Caco-2 (cell line): ENCODE results near the gene SF3B5. TPM values are rescaled to one million over a fixed set of nuclear protein-coding genes. Genes with fewer than 3 reads are reported as not detected.

Experiments used
- BruUV-seq: library from RNA; stranded (reverse); fragments of 400-500 nt; replicated peaks from 2 replicates; lab custom pipeline; 2021; lab: Mats Ljungman, UMichigan
- CTCF ChIA-PET: fragments of 300-600 bp; sonication (Branson Sonifier 250); formaldehyde crosslinking; loops from one replicate; lab custom pipeline; 2022; ENCODE audit warnings: antibody characterized with exemption; lab: Charles Lee
- POLR2A ChIA-PET: fragments of 300-600 bp; sonication (Branson Sonifier 250); formaldehyde crosslinking; loops from one replicate; lab custom pipeline; 2022; ENCODE audit warnings: antibody characterized with exemption; lab: Charles Lee
- DNase-seq, 2 experiments: peaks; one replicate each; pipeline versions ENCODE4 v3.0.0 to v3.0.0-alpha.2; 2020 to 2022
- H3K27me3 ChIP-seq: replicated peaks from 2 replicates; pipeline ENCODE4 v1.6.0; 2011; ENCODE audit warnings: low read length; ENCODE audit not compliant: control insufficient read depth, insufficient read depth
- H3K36me3 ChIP-seq: 2 replicates; pipeline ENCODE4 v1.5.1; 2011; ENCODE audit warnings: low read length; ENCODE audit not compliant: control insufficient read depth, insufficient read depth
- H3K4me1 ChIP-seq: fragments of 250-450 bp; sonication (Bioruptor Pico); 2 replicates; pipeline ENCODE4 v1.5.1; 2020; ENCODE audit warnings: mild to moderate bottlenecking
- H3K4me3 ChIP-seq: 2 replicates; pipeline ENCODE4 v1.5.1; 2011; ENCODE audit warnings: low read depth, mild to moderate bottlenecking, control low read depth, low read length
- H3K9me3 ChIP-seq: fragments of 250-450 bp; sonication (Bioruptor Pico); 2 replicates; pipeline ENCODE4 v1.5.1; 2020; ENCODE audit warnings: mild to moderate bottlenecking, moderate library complexity
- H3K27ac Mint-ChIP-seq: one replicate; pipeline ENCODE4 v1.8.0; 2022; ENCODE audit warnings: mixed read lengths; ENCODE audit not compliant: unreplicated experiment
- H3K27me3 Mint-ChIP-seq: one replicate; pipeline ENCODE4 v1.8.0; 2022; ENCODE audit warnings: mixed read lengths; ENCODE audit not compliant: insufficient read depth, unreplicated experiment
- H3K36me3 Mint-ChIP-seq: one replicate; pipeline ENCODE4 v1.8.0; 2022; ENCODE audit warnings: mild to moderate bottlenecking, mixed read lengths; ENCODE audit not compliant: insufficient read depth, unreplicated experiment
- H3K4me1 Mint-ChIP-seq: one replicate; pipeline ENCODE4 v1.8.0; 2022; ENCODE audit warnings: low read depth, mixed read lengths; ENCODE audit not compliant: unreplicated experiment
- H3K4me3 Mint-ChIP-seq: one replicate; pipeline ENCODE4 v1.8.0; 2022; ENCODE audit warnings: mild to moderate bottlenecking, moderate library complexity, mixed read lengths; ENCODE audit not compliant: unreplicated experiment
- H3K9me3 Mint-ChIP-seq: one replicate; pipeline ENCODE4 v1.8.0; 2022; ENCODE audit warnings: mixed read lengths; ENCODE audit not compliant: unreplicated experiment
- CTCF ChIP-seq, 2 experiments: fragments of 200-600 bp in 1 of 2; IDR thresholded peaks; 1 replicate in 1 of 2; 2 replicates in 1 of 2; pipeline versions ENCODE4 v1.5.1 to v1.8.0; 2011 to 2022; ENCODE audit warnings: antibody characterized with exemption in 1 of 2, control low read depth in 1 of 2, inconsistent platforms in 1 of 2, low read depth in 1 of 2, low read length in 1 of 2, mild to moderate bottlenecking in 1 of 2, moderate library complexity in 1 of 2; ENCODE audit not compliant: insufficient read depth in 1 of 2, severe bottlenecking in 1 of 2, unreplicated experiment in 1 of 2
- intact Hi-C: fragments of 100-400 bp; cut with micrococcal nuclease; formaldehyde crosslinking; loops from one replicate; pipeline ENCODE4 v1.10.0; 2022; ENCODE audit not compliant: unreplicated experiment
- total RNA-seq: library from RNA; stranded (reverse); gene quantifications from 2 replicates; pipeline ENCODE4 v1.2.3, GENCODE V29; 2022

Gene SF3B5
- total RNA-seq, 1 experiment from 2014 or later, result 84.6 TPM

GRCh38 chr6:144055121-144055931 is 40.0 kb downstream of the SF3B5 start:
- Histone ChIP-seq H3K27me3 (0 out of 2 replicates have a peak, but pooled peaks cover 2% of the 10 kb centered on the region), H3K36me3 (no peaks in the 10 kb centered on the region), H3K4me1 (no peaks in the 10 kb centered on the region; the same call in 1 of the 2 replicates), H3K9me3 (no peaks in the 10 kb centered on the region), H3K4me3 (no peak overlapping the region)
- no peaks in the 10 kb centered on the region for H3K9me3 Mint-ChIP-seq
- H3K4me1 Mint-ChIP-seq, result no peaks in the 10 kb centered on the region
- intact Hi-C loops, result no loop called here
- no peak for TF ChIP-seq CTCF (IDR thresholded peaks at IDR 0.05; ENCODE audit: insufficient read depth in 1 of 2, low read depth in 1 of 2, low read length in 1 of 2, severe bottlenecking in 1 of 2, unreplicated experiment in 1 of 2)
- no peaks in the 10 kb centered on the region for H3K36me3 Mint-ChIP-seq
- H3K27ac Mint-ChIP-seq, result no peak overlapping the region
- no TSS peak for BruUV-seq
- H3K27me3 Mint-ChIP-seq, result peaks cover 4% of the 10 kb centered on the region
- no peak overlapping the region for H3K4me3 Mint-ChIP-seq
- CTCF ChIA-PET, result interaction anchor here (0.8 kb wide), 1 partner anchor 8 kb away, joined by 3 read pairs; no protein-coding TSS in a partner anchor
- POLR2A ChIA-PET, result no interaction called here
- no peak for DNase-seq

- peaks cover 4% of the 10 kb centered on the region for H3K27me3 Mint-ChIP-seq
- CTCF ChIA-PET, result no interaction called here
Measured at GRCh38 chr6:144053601-144054000, 41.8 kb downstream of the SF3B5 start.

GRCh38 chr6:144052488-144052887 is 42.9 kb downstream of the SF3B5 start:
- H3K4me1 ChIP-seq, result no peaks in the 10 kb centered on the region; the same call in 1 of the 2 replicates
- H3K27me3 Mint-ChIP-seq, result peaks cover 1% of the 10 kb centered on the region
- no peaks in the 10 kb centered on the region for H3K36me3 ChIP-seq
- ChIA-PET CTCF (no interaction called here), POLR2A (no interaction called here)
- H3K4me3 ChIP-seq, result no peak overlapping the region
- BruUV-seq, result no TSS peak
- no peak overlapping the region for H3K27ac Mint-ChIP-seq
- H3K9me3 ChIP-seq, result peaks cover 7% of the 10 kb centered on the region; the same call in 1 of the 2 replicates
- DNase-seq, result no peak
- no peaks in the 10 kb centered on the region for H3K36me3 Mint-ChIP-seq
- no peaks in the 10 kb centered on the region for H3K4me1 Mint-ChIP-seq
- H3K27me3 ChIP-seq, result no peaks in the 10 kb centered on the region
- H3K4me3 Mint-ChIP-seq, result no peak overlapping the region
- intact Hi-C loops, result no loop called here
- TF ChIP-seq CTCF (IDR thresholded peaks at IDR 0.05; ENCODE audit: insufficient read depth in 1 of 2, low read depth in 1 of 2, low read length in 1 of 2, severe bottlenecking in 1 of 2, unreplicated experiment in 1 of 2), result no peak
- H3K9me3 Mint-ChIP-seq, result peaks cover 4% of the 10 kb centered on the region

More at GRCh38 chr6:144053601-144054000, 41.8 kb downstream of the SF3B5 start:
- TF ChIP-seq CTCF (IDR thresholded peaks at IDR 0.05; ENCODE audit: insufficient read depth in 1 of 2, low read depth in 1 of 2, low read length in 1 of 2, severe bottlenecking in 1 of 2, unreplicated experiment in 1 of 2), result no peak
- no peak overlapping the region for H3K27ac Mint-ChIP-seq
- no TSS peak for BruUV-seq
- Histone ChIP-seq H3K4me1 (no peaks in the 10 kb centered on the region; the same call in 1 of the 2 replicates), H3K4me3 (no peak overlapping the region), H3K27me3 (0 out of 2 replicates have a peak, but pooled peaks cover 2% of the 10 kb centered on the region), H3K36me3 (no peaks in the 10 kb centered on the region), H3K9me3 (no peaks in the 10 kb centered on the region; the same call in 1 of the 2 replicates)
- intact Hi-C loops, result no loop called here
- H3K4me1 Mint-ChIP-seq, result no peaks in the 10 kb centered on the region
- no peaks in the 10 kb centered on the region for H3K36me3 Mint-ChIP-seq
- POLR2A ChIA-PET, result no interaction called here
- no peak overlapping the region for H3K4me3 Mint-ChIP-seq
- DNase-seq, result no peak
- no peaks in the 10 kb centered on the region for H3K9me3 Mint-ChIP-seq
